Osteoblast (primary cell): ENCODE results near the gene RPL34. TPM values are rescaled to one million over a fixed set of nuclear protein-coding genes. Genes with fewer than 3 reads are reported as not detected.

Source experiments
- DNase-seq: peaks from one replicate; pipeline ENCODE4 v3.0.0; 2011; ENCODE audit warnings: low spot score, mixed read lengths; ENCODE audit not compliant: insufficient read length; ENCODE audit errors: missing footprints
- H2AFZ ChIP-seq: 2 replicates; pipeline ENCODE4 v1.6.0; 2011; ENCODE audit warnings: mild to moderate bottlenecking, low read length
- H3K27ac ChIP-seq: 2 replicates; pipeline ENCODE4 v1.5.1; 2011; ENCODE audit warnings: mild to moderate bottlenecking, low read depth, low read length, moderate library complexity
- H3K27me3 ChIP-seq: 2 replicates; pipeline ENCODE4 v1.6.0; 2012; ENCODE audit warnings: mild to moderate bottlenecking, control low read depth, inconsistent platforms, low read length, moderate library complexity; ENCODE audit not compliant: insufficient read depth
- H3K36me3 ChIP-seq: 2 replicates; pipeline ENCODE4 v1.5.1; 2011; ENCODE audit warnings: mild to moderate bottlenecking, low read length, control low read depth, moderate library complexity; ENCODE audit not compliant: insufficient read depth
- H3K4me1 ChIP-seq: 2 replicates; pipeline ENCODE4 v1.5.1; 2011; ENCODE audit warnings: mild to moderate bottlenecking, low read length, control low read depth, moderate library complexity; ENCODE audit not compliant: insufficient read depth
- H3K4me2 ChIP-seq: 2 replicates; pipeline ENCODE4 v1.6.0; 2011; ENCODE audit warnings: mild to moderate bottlenecking, low read length; ENCODE audit not compliant: insufficient read depth
- H3K4me3 ChIP-seq: fragments of 200-600 bp; sonication (generic); 3 replicates; pipeline ENCODE4 v1.5.1; 2012; ENCODE audit warnings: mild to moderate bottlenecking, low read length, inconsistent platforms; ENCODE audit not compliant: insufficient read depth
- H3K79me2 ChIP-seq: 2 replicates; pipeline ENCODE4 v1.6.0; 2012; ENCODE audit warnings: mild to moderate bottlenecking, low read length, control low read depth, inconsistent platforms; ENCODE audit not compliant: insufficient read depth
- H3K9me3 ChIP-seq: 2 replicates; pipeline ENCODE4 v1.5.1; 2011; ENCODE audit warnings: low read depth, low read length, control low read depth
- H4K20me1 ChIP-seq: 2 replicates; pipeline ENCODE4 v1.6.0; 2012; ENCODE audit warnings: mild to moderate bottlenecking, low read length, control low read depth; ENCODE audit not compliant: insufficient read depth
- total RNA-seq: library from RNA; depleted of rRNA; stranded (reverse); fragments of >200 nt; gene quantifications from 2 replicates; pipeline ENCODE4 v1.2.3, GENCODE V29; 2012
- TF ChIP-seq, protein P1 (sequence below): IDR thresholded peaks from 2 replicates; pipeline ENCODE4 v1.5.1; 2011; ENCODE audit warnings: mild to moderate bottlenecking, low read depth, low read length, moderate library complexity; ENCODE audit errors: extremely low read depth

The RPL34 gene
- 448 and 555 TPM in 2 replicates for total RNA-seq

DNA sequence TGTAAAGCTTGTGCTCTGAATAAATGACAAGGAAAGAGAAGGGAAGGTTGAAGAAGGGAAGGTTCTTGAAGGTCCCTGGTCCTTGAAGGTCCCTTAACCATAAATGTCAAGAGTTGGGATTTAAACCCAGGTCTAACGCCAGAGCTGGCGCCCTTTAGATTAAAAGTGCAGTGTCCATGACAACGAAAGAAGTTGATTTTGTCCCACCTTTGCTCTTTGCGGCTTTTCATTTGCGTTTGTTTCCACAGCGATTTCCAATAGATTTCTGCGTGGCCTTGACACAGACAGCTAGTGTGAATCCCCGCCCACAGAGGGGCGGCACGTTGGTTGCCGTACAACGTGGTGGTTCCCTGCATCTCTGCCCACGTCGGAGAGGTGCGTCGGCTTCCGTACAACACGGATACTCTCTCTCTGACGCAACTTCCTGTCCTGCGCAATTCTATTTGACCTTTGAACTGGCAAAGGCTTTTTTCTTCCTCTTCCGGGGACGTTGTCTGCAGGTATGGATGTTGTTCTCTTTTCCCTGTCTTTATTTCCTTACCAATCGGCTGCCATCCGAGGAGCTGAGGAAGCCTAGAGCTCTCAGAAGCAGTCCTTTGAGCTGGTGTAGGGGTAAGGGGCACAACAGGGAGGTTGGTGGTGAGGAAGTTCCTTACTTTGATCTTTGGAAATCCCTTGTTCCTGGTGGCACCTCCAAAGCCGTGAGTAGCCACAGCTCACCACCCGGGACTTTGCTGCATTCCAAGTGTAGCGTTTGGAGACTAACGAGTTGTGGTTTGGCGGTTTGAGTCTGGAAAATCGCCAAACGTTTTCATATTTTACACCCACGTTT, at the start of gene RPL34:
TSS of gene RPL34 (plus strand) at position 476 of the 832 bp plus-strand sequence. CDS start 1,384 bp downstream, outside the sequence.
- peak; percentile 86 for DNase-seq
- no peaks in the 10 kb centered on the region for H3K9me3 ChIP-seq
- TF ChIP-seq, protein P1, sequence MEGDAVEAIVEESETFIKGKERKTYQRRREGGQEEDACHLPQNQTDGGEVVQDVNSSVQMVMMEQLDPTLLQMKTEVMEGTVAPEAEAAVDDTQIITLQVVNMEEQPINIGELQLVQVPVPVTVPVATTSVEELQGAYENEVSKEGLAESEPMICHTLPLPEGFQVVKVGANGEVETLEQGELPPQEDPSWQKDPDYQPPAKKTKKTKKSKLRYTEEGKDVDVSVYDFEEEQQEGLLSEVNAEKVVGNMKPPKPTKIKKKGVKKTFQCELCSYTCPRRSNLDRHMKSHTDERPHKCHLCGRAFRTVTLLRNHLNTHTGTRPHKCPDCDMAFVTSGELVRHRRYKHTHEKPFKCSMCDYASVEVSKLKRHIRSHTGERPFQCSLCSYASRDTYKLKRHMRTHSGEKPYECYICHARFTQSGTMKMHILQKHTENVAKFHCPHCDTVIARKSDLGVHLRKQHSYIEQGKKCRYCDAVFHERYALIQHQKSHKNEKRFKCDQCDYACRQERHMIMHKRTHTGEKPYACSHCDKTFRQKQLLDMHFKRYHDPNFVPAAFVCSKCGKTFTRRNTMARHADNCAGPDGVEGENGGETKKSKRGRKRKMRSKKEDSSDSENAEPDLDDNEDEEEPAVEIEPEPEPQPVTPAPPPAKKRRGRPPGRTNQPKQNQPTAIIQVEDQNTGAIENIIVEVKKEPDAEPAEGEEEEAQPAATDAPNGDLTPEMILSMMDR, result no peak
- H4K20me1 ChIP-seq, result peaks cover 36% of the 10 kb centered on the region
- H3K4me2 ChIP-seq, result peak within 1 kb of the TSS; percentile 85
- peaks cover 34% of the 10 kb centered on the region for H3K4me1 ChIP-seq
- H2AFZ ChIP-seq, result peak within 1 kb of the TSS; percentile 95
- H3K79me2 ChIP-seq, result peaks cover 41% of the 10 kb centered on the region
- H3K36me3 ChIP-seq, result peaks cover 35% of the 10 kb centered on the region
- H3K27me3 ChIP-seq, result no peaks in the 10 kb centered on the region
- peak within 1 kb of the TSS; percentile 88 for H3K4me3 ChIP-seq
- H3K27ac ChIP-seq, result peak within 1 kb of the TSS; percentile 93

DNA sequence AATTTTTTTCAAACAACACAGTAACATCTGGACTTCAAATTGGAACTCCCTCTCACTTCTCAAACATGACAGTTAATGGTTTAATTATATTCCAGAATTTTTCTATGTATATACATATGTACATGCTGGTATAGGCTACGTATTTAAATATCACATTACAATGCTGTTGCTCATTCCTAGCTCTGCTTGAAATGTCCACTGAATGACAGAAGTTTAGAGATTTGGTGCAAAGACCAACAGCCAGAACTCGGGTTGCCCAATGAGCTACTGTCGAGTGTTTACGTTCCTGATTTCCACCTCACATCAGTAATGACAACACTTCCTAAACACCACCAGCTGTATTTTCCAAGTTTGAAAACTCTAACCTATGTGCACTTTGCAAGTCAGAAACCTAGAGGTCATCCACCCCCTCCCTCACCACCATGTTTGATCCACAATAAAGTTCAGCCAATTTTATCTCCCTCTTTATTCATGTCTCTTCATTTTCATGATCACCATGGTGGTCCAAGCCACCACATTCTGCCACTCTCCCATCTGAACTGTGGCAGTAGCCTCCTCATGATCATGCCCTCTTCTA, 49.3 kb upstream of the RPL34 start:
- peaks cover 12% of the 10 kb centered on the region for H3K27me3 ChIP-seq
- TF ChIP-seq, protein P1, result no peak

DNA sequence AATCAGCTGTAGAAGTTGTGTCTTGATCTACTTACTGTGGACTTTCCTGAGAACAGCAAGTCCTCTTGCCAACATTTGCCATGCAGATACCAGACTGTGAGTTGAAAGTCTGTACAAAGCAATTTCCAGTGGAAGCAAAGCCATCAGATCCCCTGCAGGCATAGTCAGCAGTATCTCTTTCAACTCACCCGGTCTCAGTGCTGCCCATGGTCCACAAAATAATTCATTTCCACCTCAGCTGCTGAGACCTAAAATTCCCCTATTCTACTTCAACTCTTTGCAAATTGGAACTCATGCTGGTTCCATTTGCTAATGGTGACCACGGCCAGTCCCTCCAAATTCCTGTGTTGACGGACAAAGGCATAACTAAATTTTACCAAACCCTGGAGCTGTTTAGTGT, 46.0 kb upstream of the RPL34 start:
- Histone ChIP-seq H3K79me2 (no peaks in the 10 kb centered on the region), H3K27me3 (peaks cover 3% of the 10 kb centered on the region), H3K4me2 (no peak overlapping the region), H3K27ac (no peak overlapping the region), H3K9me3 (no peaks in the 10 kb centered on the region), H3K4me3 (no peak overlapping the region), H3K36me3 (no peaks in the 10 kb centered on the region), H3K4me1 (peaks cover 6% of the 10 kb centered on the region), H2AFZ (no peak overlapping the region), H4K20me1 (no peaks in the 10 kb centered on the region)
- TF ChIP-seq, protein P1, result no peak
- no peak for DNase-seq

More for the DNA sequence above, 49.3 kb upstream of the RPL34 start:
- peaks cover 6% of the 10 kb centered on the region for H3K4me1 ChIP-seq
- no peaks in the 10 kb centered on the region for H3K9me3 ChIP-seq
- H4K20me1 ChIP-seq, result no peaks in the 10 kb centered on the region
- H3K4me3 ChIP-seq, result no peak overlapping the region
- H3K36me3 ChIP-seq, result no peaks in the 10 kb centered on the region
- H3K27ac ChIP-seq, result no peak overlapping the region
- H3K79me2 ChIP-seq, result no peaks in the 10 kb centered on the region
- H3K4me2 ChIP-seq, result no peak overlapping the region
- no peak overlapping the region for H2AFZ ChIP-seq
- DNase-seq, result peak; percentile 8

DNA sequence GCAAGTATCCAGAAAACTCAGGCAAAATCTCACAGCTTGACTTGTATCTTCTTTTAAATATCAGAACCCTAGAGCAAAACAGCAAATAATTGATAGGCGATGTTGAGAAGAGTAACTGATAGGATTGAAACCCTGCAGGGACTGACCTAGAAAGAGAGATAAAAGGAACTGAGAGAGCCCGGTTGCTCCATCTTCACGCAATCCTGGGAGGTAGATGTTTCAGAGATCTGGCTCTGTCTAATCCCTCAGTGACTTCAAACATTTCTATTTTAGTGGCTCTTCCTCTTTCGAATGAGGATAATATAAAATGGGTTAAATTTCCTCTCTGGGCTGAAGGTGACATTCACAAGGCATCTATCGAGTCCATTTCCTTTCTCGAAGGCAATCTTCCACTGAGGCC, 39.3 kb upstream of the RPL34 start:
- TF ChIP-seq, protein P1, result no peak
- no peak overlapping the region for H3K4me2 ChIP-seq
- no peaks in the 10 kb centered on the region for H3K9me3 ChIP-seq

More for the DNA sequence above, 39.3 kb upstream of the RPL34 start:
- DNase-seq, result no peak
- Histone ChIP-seq H2AFZ (no peak overlapping the region), H3K4me3 (no peak overlapping the region), H3K27ac (no peak overlapping the region), H3K27me3 (no peaks in the 10 kb centered on the region), H4K20me1 (no peaks in the 10 kb centered on the region), H3K36me3 (no peaks in the 10 kb centered on the region), H3K79me2 (no peaks in the 10 kb centered on the region), H3K4me1 (no peaks in the 10 kb centered on the region)
